Suprapubic skin (tissue), 4 donors: ENCODE measurements around the gene LTBP4.

ENCODE experiments used
- EP300 ChIP-seq: sonication (generic); formaldehyde crosslinking; IDR thresholded peaks from one replicate; pipeline ENCODE4 v1.6.1; 2017; ENCODE audit warnings: antibody characterized with exemption
- POLR2A ChIP-seq, 2 donors: fragments of 450-650 bp; IDR thresholded peaks; one replicate each; pipeline ENCODE4 v1.6.1; 2017; ENCODE audit warnings: antibody characterized with exemption in 2 of 2, mild to moderate bottlenecking in 2 of 2, moderate library complexity in 2 of 2
- POLR2AphosphoS5 ChIP-seq, 3 donors: sonication (generic); formaldehyde crosslinking; IDR thresholded peaks; one replicate each; pipeline ENCODE4 v1.6.1; 2017; ENCODE audit warnings: antibody characterized with exemption in 3 of 3
- TF ChIP-seq, protein P1 (sequence below), 2 donors: fragments of 200-600 bp in 1 of 2; fragments of 450-650 bp in 1 of 2; sonication (generic) in 1 of 2; IDR thresholded peaks; one replicate each; pipeline ENCODE4 v1.5.1; 2016 to 2019; ENCODE audit warnings: antibody characterized with exemption in 2 of 2, mild to moderate bottlenecking in 1 of 2, moderate library complexity in 1 of 2

DNA sequence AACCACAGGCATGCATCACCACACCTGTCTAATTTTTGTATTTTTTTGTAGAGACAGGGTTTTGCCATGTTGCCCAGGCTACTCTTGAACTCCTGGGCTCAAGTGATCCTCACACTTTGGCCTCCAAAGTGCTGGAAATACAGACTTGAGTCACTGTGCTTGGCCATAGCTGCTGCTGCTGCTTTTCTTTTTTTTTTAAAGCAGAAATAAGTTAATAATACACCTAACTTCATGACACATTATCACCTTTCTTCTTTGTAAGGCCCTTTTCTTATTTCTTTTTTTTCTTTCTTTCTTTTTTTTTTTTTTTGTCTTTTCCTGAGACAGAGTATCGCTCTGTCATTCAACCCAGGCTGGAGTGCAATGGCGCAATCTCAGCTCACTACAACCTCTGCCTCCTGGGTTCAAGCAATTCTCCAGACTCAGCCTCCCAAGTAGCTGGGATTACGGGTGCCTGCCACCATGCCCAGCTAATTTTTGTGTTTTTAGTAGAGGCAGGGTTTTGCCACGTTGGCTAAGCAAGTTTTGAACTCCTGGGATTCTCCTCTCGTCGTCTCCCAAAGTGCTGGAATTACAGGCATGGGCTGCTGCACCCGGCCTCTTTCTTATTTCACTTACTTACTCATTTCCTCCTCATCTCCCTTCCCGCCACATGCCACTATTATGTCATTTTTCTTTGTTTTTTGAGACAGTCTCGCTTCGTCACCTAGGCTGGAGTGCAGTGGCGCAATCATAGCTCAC lies 15.8 kb upstream of the LTBP4 start:
- TF ChIP-seq POLR2A (IDR thresholded peaks at IDR 0.05), result no peak
- TF ChIP-seq, protein P1, sequence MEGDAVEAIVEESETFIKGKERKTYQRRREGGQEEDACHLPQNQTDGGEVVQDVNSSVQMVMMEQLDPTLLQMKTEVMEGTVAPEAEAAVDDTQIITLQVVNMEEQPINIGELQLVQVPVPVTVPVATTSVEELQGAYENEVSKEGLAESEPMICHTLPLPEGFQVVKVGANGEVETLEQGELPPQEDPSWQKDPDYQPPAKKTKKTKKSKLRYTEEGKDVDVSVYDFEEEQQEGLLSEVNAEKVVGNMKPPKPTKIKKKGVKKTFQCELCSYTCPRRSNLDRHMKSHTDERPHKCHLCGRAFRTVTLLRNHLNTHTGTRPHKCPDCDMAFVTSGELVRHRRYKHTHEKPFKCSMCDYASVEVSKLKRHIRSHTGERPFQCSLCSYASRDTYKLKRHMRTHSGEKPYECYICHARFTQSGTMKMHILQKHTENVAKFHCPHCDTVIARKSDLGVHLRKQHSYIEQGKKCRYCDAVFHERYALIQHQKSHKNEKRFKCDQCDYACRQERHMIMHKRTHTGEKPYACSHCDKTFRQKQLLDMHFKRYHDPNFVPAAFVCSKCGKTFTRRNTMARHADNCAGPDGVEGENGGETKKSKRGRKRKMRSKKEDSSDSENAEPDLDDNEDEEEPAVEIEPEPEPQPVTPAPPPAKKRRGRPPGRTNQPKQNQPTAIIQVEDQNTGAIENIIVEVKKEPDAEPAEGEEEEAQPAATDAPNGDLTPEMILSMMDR (IDR thresholded peaks at IDR 0.05), result no peak
- no peak for TF ChIP-seq EP300
- no peak for TF ChIP-seq POLR2AphosphoS5 (IDR thresholded peaks at IDR 0.05)
